NCI-H1105 (cell line): ENCODE measurements around the gene PREB.

Experiments used
- DNase-seq: peaks from one replicate; lab custom pipeline; 2025; lab: John Stamatoyannopoulos, UW

The PREB gene

GRCh38 chr2:27152102-27152795, 17.8 kb upstream of the PREB start:
- DNase-seq, result no peak

- DNase-seq, result no peak
Measured at GRCh38 chr2:27150639-27151230, 16.3 kb upstream of the PREB start.

- no peak for DNase-seq
Measured at GRCh38 chr2:27149570-27150405, 15.4 kb upstream of the PREB start.

- DNase-seq, result no peak
Measured at GRCh38 chr2:27148801-27149439, 14.5 kb upstream of the PREB start, which contains the start of gene TCF23. Gene TCF23 (plus strand): TSS chr2:27149004. CDS start chr2:27149134, 130 bp downstream.

- DNase-seq, result no peak
Measured at GRCh38 chr2:27147935-27148334, 13.5 kb upstream of the PREB start.

GRCh38 chr2:27145682-27146081, 11.2 kb upstream of the PREB start:
- DNase-seq, result no peak

GRCh38 chr2:27143285-27143684, 8.8 kb upstream of the PREB start:
- DNase-seq, result no peak

- DNase-seq, result no peak
Measured at GRCh38 chr2:27139310-27139709, 4.9 kb upstream of the PREB start, which contains the start of gene PRR30. Gene PRR30 (minus strand): TSS chr2:27139410. CDS start chr2:27138329, 1,081 bp downstream.

- DNase-seq, result no peak
Measured at GRCh38 chr2:27138111-27138510, 3.7 kb upstream of the PREB start.

GRCh38 chr2:27137322-27137935, 3.0 kb upstream of the PREB start:
- DNase-seq, result no peak

- DNase-seq, result no peak
Measured at GRCh38 chr2:27136751-27137150, 2.3 kb upstream of the PREB start.

GRCh38 chr2:27135478-27135955, 1.1 kb upstream of the PREB start:
- DNase-seq, result no peak

- no peak for DNase-seq
Measured at GRCh38 chr2:27134781-27135477, 493 bp upstream of the PREB start.

- no peak for DNase-seq
Measured at GRCh38 chr2:27133195-27133875, 1.1 kb downstream of the PREB start.

- no peak for DNase-seq
Measured at GRCh38 chr2:27131429-27131828, 3.0 kb downstream of the PREB start.

GRCh38 chr2:27130396-27130795, 4.0 kb downstream of the PREB start:
- no peak for DNase-seq

- no peak for DNase-seq
Measured at GRCh38 chr2:27128668-27129571, 5.5 kb downstream of the PREB start.

- DNase-seq, result no peak
Measured at GRCh38 chr2:27127883-27128667, 6.4 kb downstream of the PREB start.
